DND-41 (cell line): Measurements from ENCODE around the gene SRGAP2C.
"Not testable (repeated sequence)": the region's sequence is repeated elsewhere in the genome, so short reads cannot be mapped to it uniquely, and the experiment has no call there.

Experiments used
- CTCF ChIP-seq: IDR thresholded peaks from 2 replicates; pipeline ENCODE4 v1.5.1; 2012; ENCODE audit warnings: borderline replicate concordance, low read length, moderate library complexity, mild to moderate bottlenecking; ENCODE audit not compliant: poor library complexity, severe bottlenecking; ENCODE audit errors: extremely low read depth
- EZH2 ChIP-seq: IDR thresholded peaks from 3 replicates; pipeline ENCODE4 v1.6.1; 2012; ENCODE audit warnings: borderline replicate concordance, low read depth, mild to moderate bottlenecking, moderate library complexity, low read length, inconsistent platforms; ENCODE audit not compliant: severe bottlenecking

- TF ChIP-seq CTCF, EZH2: not testable (repeated sequence)
Observed at GRCh38 chr1:121403254-121403653, 218.5 kb downstream of the SRGAP2C start.
